Esophagus muscularis mucosa (tissue), 4 donors: ENCODE measurements around the gene UCP3. TPM values are rescaled to one million over a fixed set of nuclear protein-coding genes. Genes with fewer than 3 reads are reported as not detected.

Source experiments
- DNase-seq: peaks from one replicate; pipeline ENCODE4 v3.0.0-alpha.2; 2017; ENCODE audit errors: extremely low spot score
- H3K27ac ChIP-seq, 4 donors: fragments of 200-600 bp; sonication (generic); replicated peaks in 1 of 4; 1 replicate in 3 of 4; 2 replicates in 1 of 4; pipeline ENCODE4 v1.5.1; 2016 to 2019; ENCODE audit warnings: mild to moderate bottlenecking in 1 of 4
- H3K27me3 ChIP-seq, 4 donors: fragments of 200-600 bp; sonication (generic); one replicate each; pipeline versions ENCODE4 v1.5.1 to v1.6.0; 2016 to 2019
- H3K36me3 ChIP-seq, 4 donors: fragments of 200-600 bp; sonication (generic); one replicate each; pipeline ENCODE4 v1.5.1; 2016 to 2019
- H3K4me1 ChIP-seq, 4 donors: fragments of 200-600 bp; sonication (generic); one replicate each; pipeline ENCODE4 v1.5.1; 2016 to 2019
- H3K4me3 ChIP-seq, 4 donors: fragments of 200-600 bp; sonication (generic); 1 replicate in 2 of 4; 2 replicates in 2 of 4; pipeline ENCODE4 v1.5.1; 2016 to 2019; ENCODE audit warnings: mild to moderate bottlenecking in 4 of 4, moderate library complexity in 1 of 4
- H3K9me3 ChIP-seq, 4 donors: fragments of 200-600 bp; sonication (generic); 1 replicate in 3 of 4; 2 replicates in 1 of 4; pipeline ENCODE4 v1.5.1; 2016 to 2019
- CTCF ChIP-seq, 3 experiments: fragments of 200-600 bp in 2 of 3; fragments of 450-650 bp in 1 of 3; sonication (generic) in 2 of 3; IDR thresholded peaks; one replicate each; pipeline ENCODE4 v1.5.1; 2017 to 2019; ENCODE audit warnings: antibody characterized with exemption in 3 of 3, mild to moderate bottlenecking in 2 of 3, moderate library complexity in 1 of 3
- EP300 ChIP-seq: sonication (generic); formaldehyde crosslinking; IDR thresholded peaks from one replicate; pipeline ENCODE4 v1.6.1; 2017; ENCODE audit warnings: antibody characterized with exemption
- POLR2A ChIP-seq: fragments of 450-650 bp; IDR thresholded peaks from one replicate; pipeline ENCODE4 v1.6.1; 2017; ENCODE audit warnings: antibody characterized with exemption, moderate library complexity, mild to moderate bottlenecking, low read depth
- POLR2AphosphoS5 ChIP-seq, 2 donors: sonication (generic); formaldehyde crosslinking; IDR thresholded peaks; one replicate each; pipeline ENCODE4 v1.6.1; 2017; ENCODE audit warnings: antibody characterized with exemption in 2 of 2
- WGBS: methylation state at CpG from one replicate; pipeline ENCODE4 v1.1.5; 2018; 5-methylcytosine and 5-hydroxymethylcytosine counted together
- intact Hi-C: fragments of 100-400 bp; cut with DNase I; formaldehyde crosslinking; loops from one replicate; pipeline ENCODE4 v1.15.1; 2023
- total RNA-seq, 4 donors: library from RNA; depleted of rRNA; stranded (reverse); fragments of >200 nt; gene quantifications; one replicate each; pipeline versions ENCODE4 v1.1.0 to v1.2.1, GENCODE V29; 2016

Gene UCP3
- total RNA-seq, 4 donors from 2014 or later = 0.78 to 5.6 (median 1.3) TPM

GRCh38 chr11:73981051-73981805, 27.7 kb downstream of the UCP3 start:
- DNase-seq = no peak
- WGBS = 82% methylated on average over 13 of the region's 13 CpGs
- H3K9me3 ChIP-seq = no peaks in the 10 kb centered on the region
- H3K27ac ChIP-seq = peak overlapping the region; percentile 76 to 93 (median 89)
- H3K4me1 ChIP-seq = peaks cover 13 to 25% (median 22%) of the 10 kb centered on the region in 4 donors
- peaks cover 0 to 26% (median 22%) of the 10 kb centered on the region in 4 donors for H3K36me3 ChIP-seq
- peak overlapping the region; percentile 53 to 70 (median 67) for H3K4me3 ChIP-seq
- no peaks in the 10 kb centered on the region for H3K27me3 ChIP-seq
- TF ChIP-seq POLR2A = no peak
- intact Hi-C loops = no loop called here

GRCh38 chr11:73980001-73980961, 28.6 kb downstream of the UCP3 start:
- Histone ChIP-seq H3K36me3 (peaks cover 6 to 35% (median 32%) of the 10 kb centered on the region in 4 donors), H3K4me3 (peak overlapping the region in 2 of 4 donors; percentile 67 to 70)
- intact Hi-C loops = no loop called here

GRCh38 chr11:73978576-73979086, 30.3 kb downstream of the UCP3 start:
- TF ChIP-seq POLR2A (no peak), CTCF (IDR thresholded peaks at IDR 0.05) (no peak), EP300 (no peak)
- H3K4me3 ChIP-seq = no peak overlapping the region
- H3K27me3 ChIP-seq = no peaks in the 10 kb centered on the region
- H3K4me1 ChIP-seq = peaks cover 14 to 27% (median 15%) of the 10 kb centered on the region in 4 donors
- peaks cover 6 to 45% (median 40%) of the 10 kb centered on the region in 4 donors for H3K36me3 ChIP-seq
- H3K27ac ChIP-seq = no peak overlapping the region
- WGBS = 100% methylated on average over 3 of the region's 3 CpGs
- no peaks in the 10 kb centered on the region for H3K9me3 ChIP-seq
- intact Hi-C loops = no loop called here
- DNase-seq = no peak

More at GRCh38 chr11:73980001-73980961, 28.6 kb downstream of the UCP3 start:
- no peaks in the 10 kb centered on the region for H3K27me3 ChIP-seq
- peak overlapping the region in 3 of 4 donors; percentile 18 to 88 (median 76) for H3K27ac ChIP-seq
- peaks cover 13 to 25% (median 22%) of the 10 kb centered on the region in 4 donors for H3K4me1 ChIP-seq
- no peak for DNase-seq
- TF ChIP-seq POLR2A (no peak), EP300 (no peak), POLR2AphosphoS5 (IDR thresholded peaks at IDR 0.05) (peak in 1 of 2 donors; percentile 37), CTCF (IDR thresholded peaks at IDR 0.05) (no peak)
- no peaks in the 10 kb centered on the region for H3K9me3 ChIP-seq
- WGBS = 59% methylated on average over 5 of the region's 6 CpGs

- TF ChIP-seq POLR2AphosphoS5 (IDR thresholded peaks at IDR 0.05) (no peak), POLR2A (no peak), EP300 (no peak), CTCF (IDR thresholded peaks at IDR 0.05) (no peak)
- DNase-seq = no peak
- Histone ChIP-seq H3K27me3 (no peaks in the 10 kb centered on the region), H3K9me3 (no peaks in the 10 kb centered on the region), H3K36me3 (peaks cover 6 to 45% (median 40%) of the 10 kb centered on the region in 4 donors), H3K27ac (no peak overlapping the region), H3K4me1 (peaks cover 10 to 29% (median 15%) of the 10 kb centered on the region in 4 donors), H3K4me3 (no peak overlapping the region)
- 97% methylated on average over 18 of the region's 18 CpGs for WGBS
- intact Hi-C loops = no loop called here
Observed at GRCh38 chr11:73977856-73978519, 30.9 kb downstream of the UCP3 start.
